Sigmoid colon (tissue), 4 donors: ENCODE results near the gene PRDM16.

Source experiments
- CTCF ChIP-seq, 4 experiments: fragments of 450-650 bp in 3 of 4; fragments of 200-600 bp in 1 of 4; IDR thresholded peaks; one replicate each; pipeline ENCODE4 v1.5.1; 2016 to 2019; ENCODE audit warnings: antibody characterized with exemption in 4 of 4, mild to moderate bottlenecking in 3 of 4, moderate library complexity in 2 of 4
- EP300 ChIP-seq, 4 donors: sonication (generic); formaldehyde crosslinking; IDR thresholded peaks; one replicate each; pipeline ENCODE4 v1.6.1; 2017; ENCODE audit warnings: antibody characterized with exemption in 4 of 4
- POLR2A ChIP-seq, 2 donors: fragments of 450-650 bp; IDR thresholded peaks; one replicate each; pipeline ENCODE4 v1.6.1; 2016; ENCODE audit warnings: antibody characterized with exemption in 2 of 2, mild to moderate bottlenecking in 2 of 2, moderate library complexity in 2 of 2
- POLR2AphosphoS5 ChIP-seq, 4 donors: sonication (generic); formaldehyde crosslinking; IDR thresholded peaks; one replicate each; pipeline ENCODE4 v1.6.1; 2017; ENCODE audit warnings: antibody characterized with exemption in 4 of 4

- TF ChIP-seq POLR2A (IDR thresholded peaks at IDR 0.05) (no peak), CTCF (IDR thresholded peaks at IDR 0.05) (no peak), EP300 (IDR thresholded peaks at IDR 0.05) (no peak), POLR2AphosphoS5 (IDR thresholded peaks at IDR 0.05) (no peak)
Measured at GRCh38 chr1:3054474-3054873, 14.5 kb upstream of the PRDM16 start.
